Eye (tissue), 1 donor: ENCODE data around the gene P2RX4.
"Not testable (repeated sequence)": the region's sequence is repeated elsewhere in the genome, so short reads cannot be mapped to it uniquely, and the experiment has no call there.

ENCODE experiments used
- DNase-seq: peaks from one replicate; pipeline ENCODE4 v3.0.0-alpha.2; 2015

Gene P2RX4

GRCh38 chr12:121189131-121189530, 20.8 kb upstream of the P2RX4 start:
- DNase-seq, result no peak

- no peak for DNase-seq
These were observed 20.2 kb upstream of the P2RX4 start for GRCh38 chr12:121189619-121190155.

- peak; percentile 38 for DNase-seq
These were observed 19.4 kb upstream of the P2RX4 start for GRCh38 chr12:121190523-121191031.

GRCh38 chr12:121191151-121191550, 18.8 kb upstream of the P2RX4 start:
- DNase-seq, result no peak

- no peak for DNase-seq
These were observed 13.0 kb upstream of the P2RX4 start for GRCh38 chr12:121196902-121197301.

GRCh38 chr12:121198949-121199348, 11.0 kb upstream of the P2RX4 start:
- no peak for DNase-seq

- DNase-seq, result not testable (repeated sequence)
These were observed 8.8 kb upstream of the P2RX4 start for GRCh38 chr12:121201140-121201539.

- DNase-seq, result no peak
These were observed 7.2 kb upstream of the P2RX4 start for GRCh38 chr12:121202407-121203355.

GRCh38 chr12:121203482-121203881, 6.4 kb upstream of the P2RX4 start:
- DNase-seq, result no peak

GRCh38 chr12:121205491-121205890, 4.4 kb upstream of the P2RX4 start:
- DNase-seq, result no peak

GRCh38 chr12:121208571-121208970, 1.4 kb upstream of the P2RX4 start:
- DNase-seq, result not testable (repeated sequence)

GRCh38 chr12:121209221-121209620, 708 bp upstream of the P2RX4 start:
- no peak for DNase-seq

GRCh38 chr12:121212875-121213274, 2.9 kb downstream of the P2RX4 start:
- no peak for DNase-seq

- no peak for DNase-seq
These were observed 4.3 kb downstream of the P2RX4 start for GRCh38 chr12:121214166-121214777.

GRCh38 chr12:121214855-121215745, 5.2 kb downstream of the P2RX4 start:
- DNase-seq, result no peak

- DNase-seq, result no peak
These were observed 6.2 kb downstream of the P2RX4 start for GRCh38 chr12:121216102-121216501.

- DNase-seq, result no peak
These were observed 7.1 kb downstream of the P2RX4 start for GRCh38 chr12:121217063-121217462.

GRCh38 chr12:121217761-121218160, 7.8 kb downstream of the P2RX4 start:
- no peak for DNase-seq

GRCh38 chr12:121218588-121219352, 8.8 kb downstream of the P2RX4 start:
- no peak for DNase-seq

GRCh38 chr12:121219353-121219986, 9.5 kb downstream of the P2RX4 start:
- DNase-seq, result no peak

- no peak for DNase-seq
These were observed 12.9 kb downstream of the P2RX4 start for GRCh38 chr12:121222847-121223246.
